BLaER1 (cell line): ENCODE results near the gene CAD.

Experiments used
- H3K27ac ChIP-seq: shearing (Covaris generic); formaldehyde crosslinking; 2 replicates; pipeline ENCODE4 v1.8.1; 2022
- H3K27me3 ChIP-seq: shearing (Covaris generic); formaldehyde crosslinking; 2 replicates; pipeline ENCODE4 v1.8.1; 2022
- H3K36me3 ChIP-seq: shearing (Covaris generic); formaldehyde crosslinking; 2 replicates; pipeline ENCODE4 v1.8.1; 2022
- H3K4me1 ChIP-seq: shearing (Covaris generic); formaldehyde crosslinking; 2 replicates; pipeline ENCODE4 v1.8.1; 2022
- H3K4me2 ChIP-seq: shearing (Covaris generic); formaldehyde crosslinking; 2 replicates; pipeline ENCODE4 v1.8.1; 2022
- H3K4me3 ChIP-seq: shearing (Covaris generic); formaldehyde crosslinking; 2 replicates; pipeline ENCODE4 v1.8.1; 2022
- H3K9ac ChIP-seq: shearing (Covaris generic); formaldehyde crosslinking; 2 replicates; pipeline ENCODE4 v1.8.1; 2022
- H3K9me3 ChIP-seq: shearing (Covaris generic); formaldehyde crosslinking; 2 replicates; pipeline ENCODE4 v1.8.1; 2022
- H4K20me1 ChIP-seq: shearing (Covaris generic); formaldehyde crosslinking; 2 replicates; pipeline ENCODE4 v1.8.1; 2022
- Cebpa-rat ChIP-seq: shearing (Covaris generic); IDR thresholded peaks from 2 replicates; pipeline ENCODE4 v1.8.1; 2022

CAD gene

GRCh38 chr2:27275211-27276150, 58.3 kb downstream of the CAD start, which contains the start of gene DNAJC5G:
Gene DNAJC5G, plus strand, starts transcription at chr2:27275433. Its CDS starts 1,296 bp downstream, at chr2:27276729.
- no peak within 1 kb of the TSS for H3K4me3 ChIP-seq
- no peak within 1 kb of the TSS for H3K27ac ChIP-seq
- no peaks in the 10 kb centered on the region for H3K36me3 ChIP-seq

DNA sequence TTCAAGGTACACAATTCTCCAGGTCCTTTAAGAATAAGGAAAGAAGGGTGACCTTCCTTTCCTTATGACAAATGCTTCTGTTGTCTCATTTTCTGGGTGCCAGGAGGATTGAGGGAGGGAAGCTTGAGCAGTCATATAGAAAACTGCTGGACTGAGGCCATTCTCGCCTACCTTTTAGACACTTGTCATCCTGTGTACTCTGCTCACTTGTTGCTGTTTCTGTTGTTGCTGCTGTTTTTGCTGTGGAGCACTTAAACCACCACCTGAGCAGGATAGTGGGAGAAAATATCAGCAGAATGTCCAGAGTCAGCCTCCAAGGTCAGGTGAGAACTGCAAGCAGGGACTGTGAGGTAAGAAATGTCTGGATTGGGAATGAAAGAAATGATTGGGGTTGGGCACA, 60.8 kb downstream of the CAD start:
- no peak overlapping the region for H3K9ac ChIP-seq
- no peaks in the 10 kb centered on the region for H3K27me3 ChIP-seq
- no peaks in the 10 kb centered on the region for H3K36me3 ChIP-seq
- H3K4me3 ChIP-seq = no peak overlapping the region
- H3K4me2 ChIP-seq = no peak overlapping the region
- peaks cover 16% of the 10 kb centered on the region for H3K4me1 ChIP-seq
- H4K20me1 ChIP-seq = no peaks in the 10 kb centered on the region
- H3K27ac ChIP-seq = no peak overlapping the region
- TF ChIP-seq Cebpa-rat = no peak
- no peaks in the 10 kb centered on the region for H3K9me3 ChIP-seq

More at GRCh38 chr2:27275211-27276150, 58.3 kb downstream of the CAD start, which contains the start of gene DNAJC5G:
- TF ChIP-seq Cebpa-rat = no peak
- Histone ChIP-seq H3K27me3 (no peaks in the 10 kb centered on the region; the same call in 1 of the 2 replicates), H3K4me2 (no peak within 1 kb of the TSS), H3K9ac (no peak within 1 kb of the TSS), H3K9me3 (no peaks in the 10 kb centered on the region), H3K4me1 (peaks cover 6% of the 10 kb centered on the region; the same call in 1 of the 2 replicates), H4K20me1 (no peaks in the 10 kb centered on the region)

- TF ChIP-seq Cebpa-rat = no peak
Measured at GRCh38 chr2:27280826-27281225, 63.7 kb downstream of the CAD start.

GRCh38 chr2:27281442-27281841, 64.3 kb downstream of the CAD start:
- no peak for TF ChIP-seq Cebpa-rat
- Histone ChIP-seq H3K27me3 (no peaks in the 10 kb centered on the region), H3K36me3 (no peaks in the 10 kb centered on the region), H3K4me3 (no peak overlapping the region), H3K27ac (no peak overlapping the region), H3K9ac (peak overlapping the region; percentile 63; the same call in 1 of the 2 replicates), H3K4me2 (no peak overlapping the region), H3K4me1 (peaks cover 16% of the 10 kb centered on the region), H4K20me1 (no peaks in the 10 kb centered on the region), H3K9me3 (no peaks in the 10 kb centered on the region)

More at GRCh38 chr2:27280826-27281225, 63.7 kb downstream of the CAD start:
- Histone ChIP-seq H3K4me3 (no peak overlapping the region), H3K4me1 (peaks cover 16% of the 10 kb centered on the region), H3K4me2 (no peak overlapping the region), H3K9me3 (no peaks in the 10 kb centered on the region), H3K9ac (no peak overlapping the region), H3K27ac (no peak overlapping the region), H4K20me1 (no peaks in the 10 kb centered on the region), H3K27me3 (no peaks in the 10 kb centered on the region), H3K36me3 (no peaks in the 10 kb centered on the region)

GRCh38 chr2:27281855-27282559, 64.8 kb downstream of the CAD start, which contains the start of gene TRIM54:
Gene TRIM54, plus strand, starts transcription at chr2:27282429. Its CDS starts 303 bp downstream, at chr2:27282732.
- TF ChIP-seq Cebpa-rat = no peak
- no peaks in the 10 kb centered on the region for H3K9me3 ChIP-seq
- H3K27me3 ChIP-seq = no peaks in the 10 kb centered on the region
- no peak within 1 kb of the TSS for H3K4me3 ChIP-seq
- peaks cover 16% of the 10 kb centered on the region for H3K4me1 ChIP-seq
- peak within 1 kb of the TSS; percentile 48 for H3K4me2 ChIP-seq
- peak within 1 kb of the TSS; percentile 63; the same call in 1 of the 2 replicates for H3K9ac ChIP-seq
- no peaks in the 10 kb centered on the region for H4K20me1 ChIP-seq
- no peaks in the 10 kb centered on the region for H3K36me3 ChIP-seq
- H3K27ac ChIP-seq = no peak within 1 kb of the TSS

DNA sequence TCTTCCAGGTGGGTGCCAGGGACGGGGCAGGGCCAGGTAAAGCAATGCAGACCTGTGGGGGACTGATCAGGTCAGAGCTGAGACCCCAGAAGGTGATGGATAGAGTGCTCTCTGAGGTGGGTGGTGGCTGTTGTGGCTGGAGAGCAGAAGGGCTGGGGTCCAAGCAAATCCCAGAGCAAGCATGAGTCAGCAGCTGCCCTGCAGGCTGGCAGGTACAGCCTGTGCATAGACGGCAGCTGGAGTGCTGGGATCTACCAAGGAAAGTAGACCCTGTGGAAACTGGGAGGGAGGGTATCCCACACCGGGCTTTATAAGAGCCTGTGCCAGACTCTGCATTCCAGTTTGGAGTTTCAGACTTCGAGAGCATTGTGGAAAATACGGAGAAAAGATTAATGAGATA, 65.7 kb downstream of the CAD start:
- no peaks in the 10 kb centered on the region for H3K27me3 ChIP-seq
- H3K9me3 ChIP-seq = no peaks in the 10 kb centered on the region
- H3K27ac ChIP-seq = no peak overlapping the region
- H3K36me3 ChIP-seq = no peaks in the 10 kb centered on the region
- H3K9ac ChIP-seq = no peak overlapping the region
- no peak for TF ChIP-seq Cebpa-rat
- H3K4me2 ChIP-seq = no peak overlapping the region
- H3K4me3 ChIP-seq = no peak overlapping the region
- H3K4me1 ChIP-seq = peaks cover 16% of the 10 kb centered on the region
- no peaks in the 10 kb centered on the region for H4K20me1 ChIP-seq

- Histone ChIP-seq H3K4me3 (no peak overlapping the region), H3K9me3 (no peaks in the 10 kb centered on the region), H3K4me2 (no peak overlapping the region), H3K9ac (no peak overlapping the region), H3K27me3 (no peaks in the 10 kb centered on the region), H3K4me1 (peaks cover 24% of the 10 kb centered on the region), H3K27ac (no peak overlapping the region), H3K36me3 (no peaks in the 10 kb centered on the region), H4K20me1 (no peaks in the 10 kb centered on the region)
- no peak for TF ChIP-seq Cebpa-rat
Measured at GRCh38 chr2:27284996-27285395, 67.8 kb downstream of the CAD start.

DNA sequence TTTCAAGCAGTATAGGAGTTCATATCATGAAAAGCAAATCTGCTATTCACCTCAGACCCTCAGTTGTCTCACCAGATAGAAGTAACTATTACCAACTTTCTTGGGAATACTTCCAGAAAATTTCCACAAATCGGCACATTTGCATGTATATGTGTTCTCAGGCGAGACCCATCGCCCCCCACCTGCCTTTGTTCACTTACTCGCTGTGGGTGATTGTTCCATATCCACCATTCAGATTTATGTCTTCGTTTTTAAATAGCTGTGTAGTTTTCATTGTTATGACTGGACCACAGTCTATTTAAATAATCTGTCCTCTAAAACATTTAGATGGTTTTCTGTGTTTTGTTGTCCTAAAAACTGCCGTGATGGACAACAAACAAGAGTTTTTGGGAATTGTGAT, 68.3 kb downstream of the CAD start:
- H3K4me3 ChIP-seq = no peak overlapping the region
- H3K4me1 ChIP-seq = peaks cover 29% of the 10 kb centered on the region
- no peaks in the 10 kb centered on the region for H3K36me3 ChIP-seq
- H3K9me3 ChIP-seq = no peaks in the 10 kb centered on the region
- no peaks in the 10 kb centered on the region for H3K27me3 ChIP-seq
- no peaks in the 10 kb centered on the region for H4K20me1 ChIP-seq
- no peak overlapping the region for H3K4me2 ChIP-seq
- H3K27ac ChIP-seq = no peak overlapping the region
- no peak overlapping the region for H3K9ac ChIP-seq
- TF ChIP-seq Cebpa-rat = no peak

DNA sequence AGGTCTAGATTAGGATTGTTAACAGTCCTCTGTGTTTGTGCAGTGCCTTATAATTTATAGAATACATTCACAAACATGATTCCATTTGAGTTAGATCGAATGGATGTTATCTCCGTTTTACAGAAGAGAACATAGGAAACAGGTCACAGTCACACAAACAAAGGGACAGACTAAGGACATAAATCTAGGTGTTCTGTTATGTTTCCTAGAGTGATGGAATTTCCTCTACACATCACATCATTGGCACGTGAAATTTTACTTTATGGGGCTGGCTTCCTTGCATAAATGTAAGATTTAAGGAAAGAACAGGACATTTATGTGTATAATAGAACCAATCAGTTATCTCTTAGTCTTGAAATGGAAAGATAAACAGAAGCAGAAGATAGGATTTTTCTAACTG, 71.4 kb downstream of the CAD start:
- H3K4me2 ChIP-seq = peak overlapping the region; percentile 78; the same call in 1 of the 2 replicates
- H4K20me1 ChIP-seq = no peaks in the 10 kb centered on the region
- H3K9me3 ChIP-seq = no peaks in the 10 kb centered on the region
- no peaks in the 10 kb centered on the region for H3K27me3 ChIP-seq
- no peak for TF ChIP-seq Cebpa-rat
- no peak overlapping the region for H3K27ac ChIP-seq
- H3K4me3 ChIP-seq = no peak overlapping the region
- no peak overlapping the region for H3K9ac ChIP-seq
- no peaks in the 10 kb centered on the region for H3K36me3 ChIP-seq
- peaks cover 47% of the 10 kb centered on the region for H3K4me1 ChIP-seq

DNA sequence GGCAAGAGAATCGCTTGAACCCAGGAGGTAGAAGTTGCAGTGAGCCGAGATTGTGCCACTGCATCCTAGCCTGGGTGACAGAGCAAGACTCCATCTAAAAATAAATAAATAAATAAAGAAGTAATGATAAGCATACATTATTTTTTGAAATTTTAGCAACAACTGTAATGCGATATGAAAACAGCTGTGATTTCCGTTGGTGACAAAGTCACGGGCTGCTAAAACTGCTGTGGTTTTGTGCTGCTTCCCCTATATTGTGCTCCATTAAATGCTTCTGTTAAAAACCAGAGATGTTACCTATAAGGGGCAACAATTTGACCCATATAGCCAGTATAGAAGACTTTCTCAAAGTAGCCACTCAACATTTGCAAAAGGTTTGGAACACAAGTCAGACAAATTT, 73.4 kb downstream of the CAD start:
- H3K9ac ChIP-seq = peak overlapping the region; percentile 63
- H3K36me3 ChIP-seq = no peaks in the 10 kb centered on the region
- no peaks in the 10 kb centered on the region for H3K27me3 ChIP-seq
- H3K4me3 ChIP-seq = peak overlapping the region; percentile 30; the same call in 1 of the 2 replicates
- peak overlapping the region; percentile 87 for H3K27ac ChIP-seq
- no peaks in the 10 kb centered on the region for H3K9me3 ChIP-seq
- no peak for TF ChIP-seq Cebpa-rat
- H4K20me1 ChIP-seq = no peaks in the 10 kb centered on the region
- H3K4me2 ChIP-seq = peak overlapping the region; percentile 78
- peaks cover 52% of the 10 kb centered on the region for H3K4me1 ChIP-seq
